Inferior parietal cortex (tissue), 1 donor: ENCODE data around the gene KHDC3L.
"Not testable (repeated sequence)": the region's sequence is repeated elsewhere in the genome, so short reads cannot be mapped to it uniquely, and the experiment has no call there.

Experiments used
- DNase-seq: peaks from one replicate; pipeline ENCODE4 v3.0.0-alpha.2; 2016; ENCODE audit errors: extremely low spot score

The KHDC3L gene

GRCh38 chr6:73369563-73369962 lies 7.1 kb downstream of the KHDC3L start, which contains the start of gene OOEP:
Gene OOEP (minus strand): TSS chr6:73369897. CDS start chr6:73369792, 105 bp downstream.
- no peak for DNase-seq

- no peak for DNase-seq
Observed at GRCh38 chr6:73371984-73372383, 9.5 kb downstream of the KHDC3L start.

- no peak for DNase-seq
Observed at GRCh38 chr6:73372516-73372915, 10.1 kb downstream of the KHDC3L start.

- no peak for DNase-seq
Observed at GRCh38 chr6:73375216-73375615, 12.8 kb downstream of the KHDC3L start.

GRCh38 chr6:73377225-73377624 lies 14.8 kb downstream of the KHDC3L start:
- no peak for DNase-seq

GRCh38 chr6:73381531-73381930 lies 19.1 kb downstream of the KHDC3L start:
- not testable (repeated sequence) for DNase-seq

GRCh38 chr6:73382462-73383113 lies 20.1 kb downstream of the KHDC3L start:
- no peak for DNase-seq

GRCh38 chr6:73388433-73388799 lies 26.0 kb downstream of the KHDC3L start:
- DNase-seq, result no peak

GRCh38 chr6:73388800-73389512 lies 26.5 kb downstream of the KHDC3L start:
- peak; percentile 44 for DNase-seq

- DNase-seq, result no peak
Observed at GRCh38 chr6:73389854-73390253, 27.4 kb downstream of the KHDC3L start.

- DNase-seq, result no peak
Observed at GRCh38 chr6:73391675-73392074, 29.2 kb downstream of the KHDC3L start.

- DNase-seq, result not testable (repeated sequence)
Observed at GRCh38 chr6:73392188-73392587, 29.7 kb downstream of the KHDC3L start.

- DNase-seq, result no peak
Observed at GRCh38 chr6:73393278-73393677, 30.8 kb downstream of the KHDC3L start.

GRCh38 chr6:73394577-73395354 lies 32.3 kb downstream of the KHDC3L start, which contains the start of gene DDX43:
Gene DDX43 (plus strand): TSS chr6:73394828. CDS start chr6:73394906, 78 bp downstream.
- no peak for DNase-seq

- DNase-seq, result no peak
Observed at GRCh38 chr6:73395875-73396274, 33.4 kb downstream of the KHDC3L start.

- DNase-seq, result no peak
Observed at GRCh38 chr6:73400656-73401055, 38.2 kb downstream of the KHDC3L start.

- no peak for DNase-seq
Observed at GRCh38 chr6:73409395-73409794, 46.9 kb downstream of the KHDC3L start.

GRCh38 chr6:73413102-73413501 lies 50.6 kb downstream of the KHDC3L start:
- DNase-seq, result no peak
